ENCODE results near the gene CECR2.

CECR2 gene

DNA sequence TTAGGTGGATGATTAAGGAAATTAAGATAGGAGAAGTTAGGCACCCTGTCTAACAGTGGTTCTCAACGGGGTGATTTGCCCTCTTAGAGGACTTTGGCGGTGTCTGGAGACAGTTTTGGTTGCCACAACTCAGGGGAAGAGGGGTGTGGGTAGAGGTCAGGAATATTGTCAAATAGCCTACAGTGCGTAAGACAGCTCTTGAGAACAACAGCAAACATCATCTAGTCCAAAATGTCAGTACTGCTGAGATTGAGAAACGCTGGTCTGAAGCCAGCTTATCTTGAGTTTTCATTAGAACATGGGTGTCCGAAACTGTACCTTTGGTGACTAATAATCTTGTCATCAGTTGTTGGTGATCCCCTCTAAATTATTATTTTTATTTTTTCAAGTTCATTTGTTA lies 38.4 kb downstream of the CECR2 start:
- no peak overlapping the region for H3K4me3 ChIP-seq (replicated peaks; ENCODE audit: insufficient read depth, low read length)
- H3K27ac ChIP-seq (replicated peaks), result no peak overlapping the region
- TF ChIP-seq GABPA (IDR thresholded peaks at IDR 0.05; ENCODE audit: low read depth) (no peak), SPI1 (IDR thresholded peaks at IDR 0.05; ENCODE audit: borderline replicate concordance, low read depth) (no peak), POLR2AphosphoS5 (IDR thresholded peaks at IDR 0.05; ENCODE audit: low read depth) (no peak), REST (IDR thresholded peaks at IDR 0.05; ENCODE audit: insufficient replicate concordance, low read depth) (no peak)
- TF ChIP-seq, protein P1, sequence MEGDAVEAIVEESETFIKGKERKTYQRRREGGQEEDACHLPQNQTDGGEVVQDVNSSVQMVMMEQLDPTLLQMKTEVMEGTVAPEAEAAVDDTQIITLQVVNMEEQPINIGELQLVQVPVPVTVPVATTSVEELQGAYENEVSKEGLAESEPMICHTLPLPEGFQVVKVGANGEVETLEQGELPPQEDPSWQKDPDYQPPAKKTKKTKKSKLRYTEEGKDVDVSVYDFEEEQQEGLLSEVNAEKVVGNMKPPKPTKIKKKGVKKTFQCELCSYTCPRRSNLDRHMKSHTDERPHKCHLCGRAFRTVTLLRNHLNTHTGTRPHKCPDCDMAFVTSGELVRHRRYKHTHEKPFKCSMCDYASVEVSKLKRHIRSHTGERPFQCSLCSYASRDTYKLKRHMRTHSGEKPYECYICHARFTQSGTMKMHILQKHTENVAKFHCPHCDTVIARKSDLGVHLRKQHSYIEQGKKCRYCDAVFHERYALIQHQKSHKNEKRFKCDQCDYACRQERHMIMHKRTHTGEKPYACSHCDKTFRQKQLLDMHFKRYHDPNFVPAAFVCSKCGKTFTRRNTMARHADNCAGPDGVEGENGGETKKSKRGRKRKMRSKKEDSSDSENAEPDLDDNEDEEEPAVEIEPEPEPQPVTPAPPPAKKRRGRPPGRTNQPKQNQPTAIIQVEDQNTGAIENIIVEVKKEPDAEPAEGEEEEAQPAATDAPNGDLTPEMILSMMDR (IDR thresholded peaks at IDR 0.05; ENCODE audit: insufficient read depth, low read length), result no peak
- H3K27me3 ChIP-seq (ENCODE audit: insufficient read depth, poor library complexity, severe bottlenecking), result peaks cover 2% of the 10 kb centered on the region
- DNase-seq (ENCODE audit: low read depth in 1 of 2, low spot score in 1 of 2), result no peak

- Histone ChIP-seq H3K27ac (replicated peaks) (no peak overlapping the region), H3K27me3 (ENCODE audit: insufficient read depth, poor library complexity, severe bottlenecking) (peaks cover 2% of the 10 kb centered on the region), H3K4me3 (replicated peaks; ENCODE audit: insufficient read depth, low read length) (no peak overlapping the region)
- TF ChIP-seq SPI1 (IDR thresholded peaks at IDR 0.05; ENCODE audit: borderline replicate concordance, low read depth) (no peak), GABPA (IDR thresholded peaks at IDR 0.05; ENCODE audit: low read depth) (no peak), REST (IDR thresholded peaks at IDR 0.05; ENCODE audit: insufficient replicate concordance, low read depth) (no peak), POLR2AphosphoS5 (IDR thresholded peaks at IDR 0.05; ENCODE audit: low read depth) (no peak)
- TF ChIP-seq, protein P1 (IDR thresholded peaks at IDR 0.05; ENCODE audit: insufficient read depth, low read length), result no peak
- no peak for DNase-seq (ENCODE audit: low read depth in 1 of 2, low spot score in 1 of 2)
Measured at GRCh38 chr22:17410576-17410975, 41.3 kb downstream of the CECR2 start.

DNA sequence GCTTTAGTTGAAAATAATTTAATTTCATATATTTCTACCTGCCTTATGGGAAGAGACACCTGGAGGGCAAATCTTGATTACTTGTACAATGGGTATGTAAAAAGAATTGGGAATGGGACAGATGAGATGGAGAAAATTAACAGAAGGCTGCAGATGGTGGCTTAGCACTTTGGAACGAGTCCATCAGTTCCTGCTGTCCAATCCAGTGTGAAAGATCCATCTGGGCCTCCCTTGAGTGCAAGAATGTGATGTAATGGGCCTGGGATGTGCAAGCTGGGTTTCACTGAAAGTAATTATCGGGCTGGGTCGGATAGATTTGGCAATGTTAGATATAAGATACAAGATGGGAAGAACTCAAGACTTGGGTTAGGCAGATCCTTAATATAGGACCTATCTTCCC lies 42.0 kb downstream of the CECR2 start:
- DNase-seq (ENCODE audit: low read depth in 1 of 2, low spot score in 1 of 2), result no peak
- TF ChIP-seq SPI1 (IDR thresholded peaks at IDR 0.05; ENCODE audit: borderline replicate concordance, low read depth) (no peak), GABPA (IDR thresholded peaks at IDR 0.05; ENCODE audit: low read depth) (no peak), REST (IDR thresholded peaks at IDR 0.05; ENCODE audit: insufficient replicate concordance, low read depth) (no peak), POLR2AphosphoS5 (IDR thresholded peaks at IDR 0.05; ENCODE audit: low read depth) (no peak)
- TF ChIP-seq, protein P1 (IDR thresholded peaks at IDR 0.05; ENCODE audit: insufficient read depth, low read length), result no peak
- Histone ChIP-seq H3K27ac (replicated peaks) (no peak overlapping the region), H3K27me3 (ENCODE audit: insufficient read depth, poor library complexity, severe bottlenecking) (peaks cover 2% of the 10 kb centered on the region), H3K4me3 (replicated peaks; ENCODE audit: insufficient read depth, low read length) (no peak overlapping the region)
